ENCODE data around the gene KLK10.
"Not testable (repeated sequence)": the region's sequence is repeated elsewhere in the genome, so short reads cannot be mapped to it uniquely, and the experiment has no call there.

Gene KLK10

DNA sequence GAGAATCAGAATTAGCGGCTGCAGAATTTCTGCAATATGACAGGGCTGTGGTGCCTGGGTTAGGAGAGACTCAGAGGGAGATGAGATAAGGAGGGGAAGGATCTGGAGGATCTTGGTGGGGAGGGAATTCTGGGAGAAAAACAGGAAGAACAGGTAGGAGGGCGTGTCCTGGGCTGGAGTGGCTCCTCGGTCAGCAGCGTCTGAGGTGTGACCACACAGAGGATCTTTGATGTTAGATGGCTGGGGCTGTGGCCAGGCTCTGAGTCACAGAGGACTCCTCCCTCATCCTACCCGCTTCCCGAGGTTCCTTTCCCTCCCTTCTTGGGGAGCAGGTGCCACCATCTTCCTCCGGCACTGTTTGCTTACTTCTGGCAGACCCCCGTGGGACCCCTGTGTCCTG is 43.7 kb downstream of the KLK10 start:
- no peak for DNase-seq (ENCODE audit: low read depth, low spot score)
- H3K4me3 ChIP-seq (ENCODE audit: low read length): no peak overlapping the region

DNA sequence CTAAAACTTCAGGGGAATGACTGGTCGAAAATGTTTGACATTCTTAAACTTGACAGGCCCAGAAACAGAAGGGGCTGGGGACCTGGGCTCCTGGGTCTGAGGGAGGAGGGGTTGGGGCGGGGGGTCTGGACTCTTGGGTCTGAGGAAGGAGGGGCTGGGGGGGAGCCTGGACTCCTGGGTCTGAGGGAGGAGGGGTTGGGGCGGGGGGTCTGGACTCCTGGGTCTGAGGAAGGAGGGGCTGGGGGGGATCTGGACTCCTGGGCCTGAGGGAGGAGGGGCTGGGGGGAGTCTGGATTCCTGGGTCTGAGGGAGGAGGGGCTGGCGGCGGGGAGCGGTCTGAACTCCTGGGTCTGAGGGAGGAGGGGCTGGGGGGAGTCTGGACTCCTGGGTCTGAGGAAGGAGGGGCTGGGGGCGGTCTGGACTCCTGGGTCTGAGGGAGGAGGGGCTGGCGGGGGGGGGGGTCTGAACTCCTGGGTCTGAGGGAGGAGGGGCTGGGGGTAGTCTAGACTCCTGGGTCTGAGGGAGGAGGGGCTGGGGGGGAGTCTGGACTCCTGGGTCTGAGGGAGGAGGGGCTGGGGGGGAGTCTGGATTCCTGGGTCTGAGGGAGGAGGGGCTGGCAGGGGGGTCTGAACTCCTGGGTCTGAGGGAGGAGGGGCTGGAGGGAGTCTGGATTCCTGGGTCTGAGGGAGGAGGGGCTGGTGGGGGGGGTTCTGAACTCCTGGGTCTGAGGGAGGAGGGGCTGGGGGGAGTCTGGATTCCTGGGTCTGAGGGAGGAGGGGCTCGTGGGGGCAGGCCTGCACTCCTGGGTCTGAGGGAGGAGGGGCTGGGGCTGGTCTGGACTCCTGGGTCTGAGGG is 44.6 kb downstream of the KLK10 start:
- no peak overlapping the region for H3K4me3 ChIP-seq (ENCODE audit: low read length)
- no peak for DNase-seq (ENCODE audit: low read depth, low spot score)

DNA sequence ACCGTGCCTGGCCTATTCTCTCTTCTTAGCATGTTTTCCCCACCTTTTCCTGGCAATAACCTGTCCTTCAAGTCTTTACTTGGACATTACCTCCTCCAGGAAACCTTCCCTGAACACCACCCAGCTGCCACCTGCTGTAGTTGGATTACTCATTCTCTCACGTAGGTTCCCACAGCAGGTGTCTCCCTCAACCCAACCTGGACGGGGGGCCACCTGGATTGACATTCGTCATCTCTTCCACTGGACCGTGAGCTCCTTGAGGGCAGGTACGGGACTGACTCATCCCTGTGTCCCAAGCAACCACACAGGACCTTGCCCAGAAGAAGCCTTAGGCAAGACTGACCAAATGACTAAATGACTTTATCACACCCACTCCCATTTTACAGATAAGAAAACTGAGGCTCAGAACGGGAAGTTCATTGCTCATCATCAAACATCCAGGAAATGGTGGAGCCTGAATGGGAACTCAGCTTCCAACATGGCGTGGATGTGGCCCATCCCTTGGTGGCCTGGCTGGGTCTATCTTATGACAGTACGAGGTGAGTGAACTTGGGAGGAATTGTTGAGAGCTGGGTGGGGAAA is 46.6 kb downstream of the KLK10 start:
- no peak overlapping the region for H3K4me3 ChIP-seq (ENCODE audit: low read length)
- no peak for DNase-seq (ENCODE audit: low read depth, low spot score)

DNA sequence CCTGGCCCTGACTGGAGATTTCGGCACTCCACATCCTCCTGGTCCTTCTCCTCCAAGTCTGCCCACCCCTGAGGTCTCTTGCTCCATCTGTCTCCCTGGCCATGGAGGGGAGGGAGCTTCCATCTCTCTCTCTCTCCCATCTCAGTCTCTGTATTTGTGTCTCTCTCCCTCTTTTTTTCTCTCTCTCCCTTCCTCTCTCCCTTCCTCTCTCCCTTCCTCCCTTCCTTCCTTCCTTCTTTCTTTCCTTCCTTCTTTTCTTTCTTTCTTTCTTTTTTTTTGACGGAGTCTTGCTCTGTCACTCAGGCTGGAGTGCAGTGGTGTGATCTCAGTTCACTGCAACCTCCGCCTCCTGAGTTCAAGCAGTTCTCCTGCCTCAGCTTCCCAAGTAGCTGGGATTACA is 49.7 kb downstream of the KLK10 start:
- not testable (repeated sequence) for H3K4me3 ChIP-seq (ENCODE audit: low read length); DNase-seq (ENCODE audit: low read depth, low spot score)

DNA sequence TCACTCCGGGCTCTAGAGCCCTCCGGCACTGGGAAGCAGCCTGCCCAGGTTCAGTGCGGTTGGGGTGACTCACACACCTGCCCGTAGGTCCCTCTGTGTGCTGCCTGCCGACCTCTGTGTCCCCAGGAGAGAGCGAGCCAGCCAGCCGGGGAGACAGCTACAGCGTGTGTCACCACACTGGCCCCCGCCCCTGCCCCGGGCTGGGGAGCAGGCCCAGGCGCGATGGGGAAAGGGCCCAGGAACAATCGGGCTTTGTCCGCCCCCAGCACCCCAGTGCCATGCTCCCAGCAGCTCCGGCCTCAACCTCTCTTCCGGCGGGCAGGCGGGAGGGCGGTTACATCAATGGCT is 50.1 kb downstream of the KLK10 start, which contains the start of gene KLK6:
TSS of gene KLK6 (minus strand) at position 179 of the 348 bp plus-strand sequence. CDS start 1,487 bp downstream, outside the sequence.
- DNase-seq (ENCODE audit: low read depth, low spot score): no peak
- H3K4me3 ChIP-seq (ENCODE audit: low read length): no peak within 1 kb of the TSS

DNA sequence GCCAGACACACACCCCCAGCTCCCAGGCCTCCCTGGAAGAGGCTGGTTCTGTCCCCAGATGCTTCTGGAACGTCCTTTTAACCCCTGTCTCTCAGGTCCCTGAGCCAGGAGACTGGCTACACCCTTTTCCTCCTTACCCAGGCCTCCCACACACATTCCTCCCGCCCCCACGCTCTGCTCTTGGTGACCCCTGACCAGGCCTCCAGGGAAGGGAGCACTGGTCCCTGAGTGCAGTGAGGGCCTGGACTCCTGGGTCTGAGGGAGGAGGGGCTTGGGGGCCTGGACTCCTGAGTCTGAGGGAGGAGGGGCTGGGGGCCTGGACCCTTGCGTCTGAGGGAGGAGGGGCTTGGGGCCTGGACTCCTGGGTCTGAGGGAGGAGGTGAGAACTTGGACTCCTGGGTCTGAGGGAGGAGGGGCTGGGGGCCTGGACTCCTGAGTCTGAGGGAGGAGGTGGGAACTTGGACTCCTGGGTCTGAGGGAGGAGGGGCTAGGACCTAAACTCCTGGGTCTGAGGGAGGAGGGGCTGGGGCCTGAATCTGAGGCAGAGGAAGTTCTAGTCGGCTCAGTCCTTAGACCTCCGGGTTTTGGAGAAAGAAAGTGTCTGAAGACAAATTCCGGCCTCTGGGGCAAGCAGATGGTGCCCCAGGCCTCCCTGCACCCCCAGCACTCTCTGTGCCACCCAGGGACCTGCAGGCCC is 50.6 kb downstream of the KLK10 start:
- no peak for DNase-seq (ENCODE audit: low read depth, low spot score)
- H3K4me3 ChIP-seq (ENCODE audit: low read length): no peak overlapping the region

DNA sequence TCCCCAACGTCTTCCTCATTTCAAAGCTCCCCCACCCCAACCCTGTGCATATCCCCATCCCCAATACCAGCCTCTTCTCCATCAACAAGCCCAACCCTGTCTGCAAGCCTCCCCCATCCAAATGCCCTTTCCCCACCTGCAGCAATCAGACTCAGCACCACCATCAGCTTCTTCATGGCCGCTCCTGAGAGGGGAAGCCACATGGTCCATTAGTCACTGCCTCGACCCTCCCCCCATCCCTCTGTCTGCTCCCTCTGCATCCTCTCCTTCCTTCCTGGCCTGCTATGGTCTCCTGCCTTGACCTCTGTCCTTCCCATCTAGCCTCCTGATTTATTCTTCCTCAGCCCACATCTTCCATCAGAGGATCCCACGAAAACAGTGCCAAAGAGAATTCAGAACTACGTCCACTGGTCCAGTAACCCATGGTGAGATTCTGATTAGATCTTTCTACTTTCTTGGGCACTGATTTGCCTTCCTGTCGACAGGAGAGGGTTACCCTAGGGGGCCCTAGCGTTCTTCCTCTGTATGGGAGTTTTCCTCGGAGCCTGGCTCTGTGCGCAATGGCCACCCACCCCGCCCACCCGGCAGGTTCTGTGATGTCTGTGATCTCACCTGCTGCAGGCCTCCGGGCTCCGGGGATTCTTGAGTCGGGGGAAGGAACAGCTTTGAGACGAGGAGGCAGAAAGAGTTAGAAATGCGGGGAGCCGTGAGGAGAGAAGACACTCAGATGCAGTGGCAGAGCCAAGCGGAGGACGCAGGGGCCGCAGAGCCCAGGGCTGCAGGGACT is 51.4 kb downstream of the KLK10 start:
- H3K4me3 ChIP-seq (ENCODE audit: low read length): no peak overlapping the region
- DNase-seq (ENCODE audit: low read depth, low spot score): no peak

DNA sequence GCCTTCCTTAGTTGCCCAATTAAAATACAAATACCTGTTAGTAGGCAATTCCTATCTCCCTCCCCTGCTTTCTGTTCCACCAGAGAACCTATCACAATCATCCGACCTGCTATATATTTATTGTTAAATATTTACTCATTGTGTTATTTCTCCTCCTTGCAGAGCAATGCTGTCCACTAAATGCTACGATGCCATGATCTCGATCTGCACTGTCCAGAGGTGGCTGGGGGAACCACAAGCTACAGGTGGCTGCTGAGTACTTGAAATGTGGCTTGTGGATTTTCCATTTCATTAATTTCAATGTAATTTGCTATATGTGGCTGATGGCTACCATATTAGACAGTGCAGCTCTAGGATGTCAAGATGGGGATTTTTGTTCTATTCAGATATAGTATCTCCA is 55.2 kb downstream of the KLK10 start:
- no peak overlapping the region for H3K4me3 ChIP-seq (ENCODE audit: low read length)
- DNase-seq (ENCODE audit: low read depth, low spot score): no peak

DNA sequence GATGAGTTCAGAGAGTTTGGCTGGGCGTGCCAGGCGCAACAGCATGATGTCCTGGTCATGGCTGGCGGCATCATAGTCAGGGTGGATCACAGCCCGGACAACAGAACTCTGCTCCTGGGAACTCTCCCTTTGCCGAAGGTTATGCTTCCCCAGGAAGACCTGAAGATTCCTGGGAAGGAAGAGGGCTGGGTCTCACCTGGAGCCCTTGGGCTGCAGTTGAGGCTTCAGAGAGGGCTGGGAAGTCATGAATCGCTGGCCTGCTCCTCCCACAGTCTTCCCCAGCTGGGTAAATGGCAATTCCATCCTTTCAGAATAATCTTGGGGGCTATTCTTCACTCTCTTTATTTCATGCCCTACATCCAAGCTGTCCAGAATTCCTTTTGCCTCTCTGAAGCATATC is 56.1 kb downstream of the KLK10 start:
- no peak for DNase-seq (ENCODE audit: low read depth, low spot score)
- no peak overlapping the region for H3K4me3 ChIP-seq (ENCODE audit: low read length)
